NB4 (cell line): ENCODE data around the gene MT2A.
A peak's percentile ranks its signal among the peaks of the same experiment; 100 is the strongest.

ENCODE experiments used
- POLR2A ChIP-seq: IDR thresholded peaks from 2 replicates; pipeline ENCODE4 v1.6.1; 2011; ENCODE audit warnings: mild to moderate bottlenecking; ENCODE audit not compliant: insufficient read length; ENCODE audit errors: extremely low read depth
- TF ChIP-seq, protein P1 (sequence below): IDR thresholded peaks from one replicate; pipeline ENCODE4 v1.5.1; 2012; ENCODE audit warnings: low read depth, low read length

- TF ChIP-seq, protein P1, sequence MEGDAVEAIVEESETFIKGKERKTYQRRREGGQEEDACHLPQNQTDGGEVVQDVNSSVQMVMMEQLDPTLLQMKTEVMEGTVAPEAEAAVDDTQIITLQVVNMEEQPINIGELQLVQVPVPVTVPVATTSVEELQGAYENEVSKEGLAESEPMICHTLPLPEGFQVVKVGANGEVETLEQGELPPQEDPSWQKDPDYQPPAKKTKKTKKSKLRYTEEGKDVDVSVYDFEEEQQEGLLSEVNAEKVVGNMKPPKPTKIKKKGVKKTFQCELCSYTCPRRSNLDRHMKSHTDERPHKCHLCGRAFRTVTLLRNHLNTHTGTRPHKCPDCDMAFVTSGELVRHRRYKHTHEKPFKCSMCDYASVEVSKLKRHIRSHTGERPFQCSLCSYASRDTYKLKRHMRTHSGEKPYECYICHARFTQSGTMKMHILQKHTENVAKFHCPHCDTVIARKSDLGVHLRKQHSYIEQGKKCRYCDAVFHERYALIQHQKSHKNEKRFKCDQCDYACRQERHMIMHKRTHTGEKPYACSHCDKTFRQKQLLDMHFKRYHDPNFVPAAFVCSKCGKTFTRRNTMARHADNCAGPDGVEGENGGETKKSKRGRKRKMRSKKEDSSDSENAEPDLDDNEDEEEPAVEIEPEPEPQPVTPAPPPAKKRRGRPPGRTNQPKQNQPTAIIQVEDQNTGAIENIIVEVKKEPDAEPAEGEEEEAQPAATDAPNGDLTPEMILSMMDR, result no peak
- TF ChIP-seq POLR2A, result peak; percentile 79
Measured at GRCh38 chr16:56608043-56608875, at the start of gene MT2A.
